K562 (cell line): ENCODE results near the gene AARSD1. TPM values are rescaled to one million over a fixed set of nuclear protein-coding genes. Genes with fewer than 3 reads are reported as not detected.

ENCODE experiments used
- ARID4B ChIP-seq: sonication (generic); formaldehyde crosslinking; IDR thresholded peaks from 2 replicates; pipeline ENCODE4 v1.8.0; 2022; ENCODE audit warnings: mild to moderate bottlenecking, missing genetic modification reagents
- EGR1 ChIP-seq: fragments of 450-650 bp; conservative IDR thresholded peaks from 2 replicates; pipeline ENCODE4 v1.6.1; 2017; ENCODE audit warnings: mild to moderate bottlenecking
- HOMEZ ChIP-seq: fragments of 250-450 bp; sonication (Bioruptor Pico); IDR thresholded peaks from 2 replicates; pipeline ENCODE4 v1.4.0; 2020; ENCODE audit warnings: mild to moderate bottlenecking, moderate library complexity
- POLR2AphosphoS5 ChIP-seq: IDR thresholded peaks from 2 replicates; pipeline ENCODE4 v1.6.1; 2011; ENCODE audit warnings: mild to moderate bottlenecking, low read depth, low read length, moderate library complexity; ENCODE audit not compliant: control insufficient read depth, insufficient read depth
- ZKSCAN1 ChIP-seq: fragments of 150-350 bp; IDR thresholded peaks from 2 replicates; pipeline ENCODE4 v1.6.1; 2016; ENCODE audit warnings: low read depth, low read length
- ZNF143 ChIP-seq: sonication (generic); formaldehyde crosslinking; IDR thresholded peaks from 2 replicates; pipeline ENCODE4 v1.9.0; 2022; ENCODE audit warnings: mild to moderate bottlenecking, missing genetic modification reagents
- ZNF175 ChIP-seq: fragments of 200-800 bp; sonication (Bioruptor generic); IDR thresholded peaks from 2 replicates; pipeline ENCODE4 v1.6.1; 2016; ENCODE audit warnings: low read depth, mild to moderate bottlenecking, missing genetic modification characterization, missing compliant biosample characterization
- ZNF282 ChIP-seq: sonication (generic); formaldehyde crosslinking; IDR thresholded peaks from 2 replicates; pipeline ENCODE4 v1.8.1; 2023; ENCODE audit warnings: missing genetic modification reagents
- ZNF318 ChIP-seq, 2 experiments: fragments of 450-650 bp; IDR thresholded peaks; 2 replicates each; pipeline ENCODE4 v1.6.1; 2016; ENCODE audit warnings: mild to moderate bottlenecking in 2 of 2, borderline replicate concordance in 1 of 2, low read depth in 1 of 2, moderate library complexity in 1 of 2
- ZNF696 ChIP-seq: fragments of 250-450 bp; sonication (Bioruptor Pico); conservative IDR thresholded peaks from 2 replicates; pipeline ENCODE4 v1.4.0; 2020; ENCODE audit warnings: mild to moderate bottlenecking, moderate library complexity
- polyA plus RNA-seq, 8 experiments: library from polyadenylated mRNA; depleted of rRNA in 4 of 8; stranded (reverse) in 5 of 8; unstranded in 3 of 8; fragments of >200 nt; fragmentation: Nextera tagmentation in 2 of 8; fragmentation: Illumina TruSeq in 1 of 8; extraction: Ambion mirVana in 2 of 8; extraction: Trizol in 1 of 8; gene quantifications; 2 replicates each; pipeline versions ENCODE4 v1.2.1 to v1.2.3, GENCODE V29; 2011 to 2014; ENCODE audit warnings: inconsistent platforms in 1 of 8, missing spikeins in 1 of 8
- total RNA-seq, 7 experiments: library from RNA; depleted of rRNA in 6 of 7; stranded (reverse); fragments of >200 nt in 6 of 7; fragmentation: Illumina TruSeq in 2 of 7; extraction: Trizol in 2 of 7; gene quantifications; 2 replicates each; pipeline versions ENCODE4 v1.2.1 to v1.2.3, GENCODE V29; 2011 to 2021; ENCODE audit warnings: low replicate concordance in 1 of 7

AARSD1 gene
- total and polyA plus RNA-seq, 9 of the 15 experiments (the other 6 are each of a cell fraction or from before 2014, with no cell fraction given), result 51.7 to 98.5 (median 68.6) TPM

- TF ChIP-seq ARID4B (CRISPR knock-in tag) (peak; percentile 68; the same call in 1 of the 2 replicates), ZKSCAN1 (0 out of 2 replicates have a peak, but pooled peaks have one; percentile 48), HOMEZ (CRISPR knock-in tag) (no peak), ZNF282 (CRISPR knock-in tag) (no peak), ZNF318 (IDR thresholded peaks at IDR 0.05; ENCODE audit: borderline replicate concordance in 1 of 2, low read depth in 1 of 2) (no peak), ZNF175 (CRISPR knock-in tag) (0 out of 2 replicates have a peak, but pooled peaks have one; percentile 4), EGR1 (peak; percentile 41; the same call in 1 of the 2 replicates), ZNF143 (CRISPR knock-in tag) (0 out of 2 replicates have a peak, but pooled peaks have one; percentile 22), POLR2AphosphoS5 (peak; percentile 93), ZNF696 (CRISPR knock-in tag) (no peak)
Measured at GRCh38 chr17:42964161-42964932, at the start of gene AARSD1 (continued).
